ENCODE measurements around the gene TBC1D2B.
"Not testable (repeated sequence)": the region's sequence is repeated elsewhere in the genome, so short reads cannot be mapped to it uniquely, and the experiment has no call there.

TBC1D2B gene

DNA sequence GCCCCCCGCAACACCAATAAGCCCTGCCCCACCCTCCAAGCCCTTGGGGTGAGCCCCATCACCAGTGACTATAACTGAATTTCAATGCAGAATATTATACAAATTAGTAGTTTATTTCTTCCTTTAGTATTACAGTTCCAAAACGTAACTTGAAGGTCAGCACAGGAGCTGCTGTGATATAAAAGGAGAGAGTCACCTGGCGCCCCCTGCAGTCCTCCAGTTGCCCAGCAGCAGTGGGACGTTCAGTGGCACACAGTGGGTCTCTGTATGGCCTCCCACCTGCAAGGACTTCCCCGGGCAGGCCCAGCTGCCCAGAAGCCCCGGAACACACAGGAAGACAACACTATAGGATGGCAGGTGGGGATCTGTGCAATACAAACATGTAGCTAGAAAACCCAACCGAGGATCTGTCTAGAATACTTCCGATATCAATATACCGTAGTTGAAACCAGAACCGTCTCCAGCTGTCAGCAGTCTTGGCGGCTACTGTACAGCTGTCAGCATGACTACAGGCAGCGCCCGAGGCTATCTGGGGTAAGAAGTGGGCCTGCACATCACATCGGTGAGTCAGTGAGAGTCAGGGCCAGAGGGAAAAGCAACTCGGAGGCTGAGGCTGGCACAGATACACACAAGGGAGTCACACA lies 82.5 kb downstream of the TBC1D2B start:
- H3K4me3 ChIP-seq (ENCODE audit: low read depth, low read length); in situ Hi-C loops (cut with HindIII; ENCODE audit: low sequenced_read_pairs): not testable (repeated sequence)
- DNase-seq (ENCODE audit: low read depth) = peak; percentile 32
- TF ChIP-seq, protein P1, sequence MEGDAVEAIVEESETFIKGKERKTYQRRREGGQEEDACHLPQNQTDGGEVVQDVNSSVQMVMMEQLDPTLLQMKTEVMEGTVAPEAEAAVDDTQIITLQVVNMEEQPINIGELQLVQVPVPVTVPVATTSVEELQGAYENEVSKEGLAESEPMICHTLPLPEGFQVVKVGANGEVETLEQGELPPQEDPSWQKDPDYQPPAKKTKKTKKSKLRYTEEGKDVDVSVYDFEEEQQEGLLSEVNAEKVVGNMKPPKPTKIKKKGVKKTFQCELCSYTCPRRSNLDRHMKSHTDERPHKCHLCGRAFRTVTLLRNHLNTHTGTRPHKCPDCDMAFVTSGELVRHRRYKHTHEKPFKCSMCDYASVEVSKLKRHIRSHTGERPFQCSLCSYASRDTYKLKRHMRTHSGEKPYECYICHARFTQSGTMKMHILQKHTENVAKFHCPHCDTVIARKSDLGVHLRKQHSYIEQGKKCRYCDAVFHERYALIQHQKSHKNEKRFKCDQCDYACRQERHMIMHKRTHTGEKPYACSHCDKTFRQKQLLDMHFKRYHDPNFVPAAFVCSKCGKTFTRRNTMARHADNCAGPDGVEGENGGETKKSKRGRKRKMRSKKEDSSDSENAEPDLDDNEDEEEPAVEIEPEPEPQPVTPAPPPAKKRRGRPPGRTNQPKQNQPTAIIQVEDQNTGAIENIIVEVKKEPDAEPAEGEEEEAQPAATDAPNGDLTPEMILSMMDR (IDR thresholded peaks at IDR 0.05; ENCODE audit: low read depth, low read length, missing control alignments) = peak; percentile 27

DNA sequence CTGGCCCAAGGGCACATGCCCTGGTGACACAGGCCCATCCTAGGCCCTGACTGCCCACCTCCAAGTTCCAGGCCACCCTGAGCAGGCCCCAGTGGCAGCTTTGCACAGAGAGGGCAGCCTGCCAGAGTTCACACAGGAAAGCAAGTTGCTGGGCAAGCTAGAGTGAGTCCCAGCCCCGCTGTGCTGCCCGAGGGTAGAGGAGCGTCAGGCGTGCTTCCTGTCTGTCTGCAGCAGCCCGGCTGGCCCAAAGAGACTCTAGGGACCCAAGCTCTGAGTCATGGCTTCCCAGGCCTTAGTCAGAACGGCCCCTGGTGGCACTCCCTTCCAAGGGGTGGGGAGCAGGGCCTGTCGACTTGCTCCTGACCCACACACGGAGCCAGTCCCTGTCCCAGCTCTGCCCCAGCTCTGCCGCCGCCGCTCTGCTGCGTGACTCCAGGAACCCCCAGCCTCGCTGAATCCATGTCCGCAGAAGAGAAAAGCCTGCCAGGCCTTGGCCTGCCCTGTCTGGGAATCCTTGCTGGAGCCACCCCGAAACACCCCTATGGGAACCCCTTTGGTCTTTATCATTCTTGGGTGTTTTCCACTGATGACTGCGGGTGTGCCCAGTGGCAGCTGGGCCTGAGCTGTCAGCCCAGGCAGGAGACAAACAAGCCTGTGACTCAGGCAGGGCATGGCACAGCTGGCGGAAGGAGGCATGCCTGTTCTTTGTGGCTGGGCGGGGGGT lies 83.4 kb downstream of the TBC1D2B start:
- peak; percentile 28 for DNase-seq (ENCODE audit: low read depth)
- in situ Hi-C loops (cut with HindIII; ENCODE audit: low sequenced_read_pairs); H3K4me3 ChIP-seq (ENCODE audit: low read depth, low read length): not testable (repeated sequence)

DNA sequence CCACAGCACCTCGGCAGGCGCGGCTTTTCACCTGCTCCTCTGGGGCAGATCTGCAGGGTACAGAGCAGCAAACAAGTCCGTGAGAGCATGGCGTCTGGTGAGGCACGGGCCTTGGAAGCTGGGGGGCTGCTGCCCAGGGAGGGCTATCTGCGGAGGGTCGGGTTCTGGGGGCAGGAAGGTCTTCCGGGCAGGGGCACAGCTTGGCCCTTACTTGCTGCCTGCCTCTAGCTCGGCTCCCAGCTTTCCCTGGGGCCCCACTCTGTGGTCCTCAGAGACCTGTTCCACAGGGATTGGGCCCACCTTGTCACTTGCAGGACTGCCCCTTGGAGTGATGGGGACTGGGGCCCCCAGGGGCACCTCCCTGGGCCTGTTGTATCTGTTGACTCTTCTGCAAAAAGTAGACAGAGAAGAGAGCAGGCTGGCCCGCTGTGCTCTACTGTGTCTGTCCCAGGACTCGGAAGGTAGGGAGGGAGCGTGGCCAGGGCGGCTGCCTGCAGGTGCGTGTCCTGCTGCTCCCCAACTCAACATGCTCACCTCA lies 84.1 kb downstream of the TBC1D2B start:
- TF ChIP-seq, protein P1 (IDR thresholded peaks at IDR 0.05; ENCODE audit: low read depth, low read length, missing control alignments) = no peak
- in situ Hi-C loops (cut with HindIII; ENCODE audit: low sequenced_read_pairs) = no loop called here
- no peak overlapping the region for H3K4me3 ChIP-seq (ENCODE audit: low read depth, low read length)
- DNase-seq (ENCODE audit: low read depth) = no peak

DNA sequence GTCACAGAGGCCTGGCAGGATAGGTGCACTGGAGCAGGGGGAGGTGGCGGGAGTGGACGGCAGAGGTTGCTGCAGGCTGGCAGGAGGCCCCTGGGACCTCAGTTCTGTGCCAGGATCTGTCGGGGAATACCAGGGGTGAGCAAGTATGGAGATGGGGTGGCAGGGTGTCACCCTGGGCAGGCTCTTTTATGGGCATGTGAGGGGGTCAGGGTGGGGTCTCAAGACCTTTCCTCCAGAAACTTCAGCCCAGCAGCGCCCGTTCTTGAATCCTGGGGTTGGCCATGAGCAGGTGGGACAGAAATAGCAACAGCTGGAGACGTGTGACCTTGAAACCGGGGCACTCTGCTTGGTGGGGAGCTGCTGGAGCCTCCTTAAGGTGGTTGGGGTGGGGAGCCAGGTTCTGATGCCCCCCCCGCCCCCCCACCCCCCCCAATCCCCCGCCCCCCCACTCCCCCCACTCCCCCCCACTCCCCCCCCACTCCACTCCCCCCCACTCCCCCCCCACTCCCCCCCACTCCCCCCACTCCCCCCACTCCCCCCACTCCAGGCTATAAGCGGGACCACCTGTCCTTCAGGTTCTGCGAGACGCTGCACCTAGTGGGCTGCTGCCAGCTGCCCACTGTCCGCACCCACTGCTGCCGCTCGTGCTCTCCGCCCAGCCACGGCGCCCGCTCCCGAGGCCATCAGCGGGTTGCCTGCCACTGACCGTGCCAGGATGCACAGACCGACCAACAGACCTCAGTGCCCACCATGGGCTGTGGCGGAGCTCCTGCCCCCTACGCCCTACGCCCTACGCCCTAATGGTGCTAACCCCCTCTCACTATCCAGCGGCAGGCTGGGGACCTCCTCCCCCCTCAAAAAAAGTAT lies 84.9 kb downstream of the TBC1D2B start:
- in situ Hi-C loops (cut with HindIII; ENCODE audit: low sequenced_read_pairs) = no loop called here
- TF ChIP-seq, protein P1 (IDR thresholded peaks at IDR 0.05; ENCODE audit: low read depth, low read length, missing control alignments) = no peak
- DNase-seq (ENCODE audit: low read depth) = no peak
- H3K4me3 ChIP-seq (ENCODE audit: low read depth, low read length) = no peak overlapping the region

DNA sequence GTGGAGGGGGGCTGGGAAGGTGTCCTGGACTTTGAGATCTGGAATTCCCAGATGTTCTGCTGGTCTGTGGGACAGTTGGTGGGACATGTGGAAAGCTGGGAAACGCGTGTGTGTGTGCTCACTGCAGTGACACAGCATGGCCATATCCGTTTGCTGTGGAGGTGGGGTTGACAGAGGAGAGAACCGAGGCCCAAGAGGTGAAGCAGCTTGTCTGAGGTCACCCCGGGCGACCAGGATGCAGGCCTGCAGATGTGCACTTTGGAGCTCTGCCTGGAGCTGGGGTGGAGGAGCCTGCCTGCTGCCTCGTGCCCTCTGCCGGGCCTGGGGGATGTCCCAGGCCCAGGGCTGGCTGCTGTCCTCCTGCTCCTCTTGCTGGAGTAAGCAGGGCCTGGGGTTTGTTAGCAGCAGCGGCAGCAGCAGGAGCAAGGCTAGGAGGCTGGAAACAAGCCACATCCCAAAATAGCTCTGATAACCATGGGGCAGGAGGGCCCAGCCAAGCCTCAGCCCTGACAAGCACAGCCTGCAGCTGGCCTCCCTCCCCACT lies 85.8 kb downstream of the TBC1D2B start:
- DNase-seq (ENCODE audit: low read depth) = peak; percentile 57
- H3K4me3 ChIP-seq (ENCODE audit: low read depth, low read length); in situ Hi-C loops (cut with HindIII; ENCODE audit: low sequenced_read_pairs): not testable (repeated sequence)

DNA sequence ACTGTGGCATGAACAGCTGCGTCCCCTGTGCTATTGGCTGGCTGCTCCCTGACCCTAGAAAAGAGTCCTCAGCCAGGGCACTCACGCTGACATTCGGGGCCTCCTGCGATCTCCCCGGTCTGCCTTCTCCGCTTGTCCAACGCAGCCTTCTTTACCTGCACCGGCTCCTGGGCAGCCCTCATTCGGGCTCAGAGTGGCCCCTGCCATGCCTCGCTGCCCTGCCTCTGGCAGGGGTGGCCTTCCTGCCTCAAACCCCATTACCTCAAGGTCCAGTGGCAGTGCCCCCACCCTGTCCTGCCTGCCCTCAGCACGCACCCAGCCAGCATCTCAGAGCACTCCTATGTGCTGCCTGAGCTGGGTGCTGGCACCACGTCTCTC lies 86.5 kb downstream of the TBC1D2B start:
- H3K4me3 ChIP-seq (ENCODE audit: low read depth, low read length) = no peak overlapping the region
- in situ Hi-C loops (cut with HindIII; ENCODE audit: low sequenced_read_pairs) = no loop called here
- TF ChIP-seq, protein P1 (IDR thresholded peaks at IDR 0.05; ENCODE audit: low read depth, low read length, missing control alignments) = no peak
- DNase-seq (ENCODE audit: low read depth) = no peak
